HepG2 (cell line): ENCODE results near the gene OSGIN1. TPM values are rescaled to one million over a fixed set of nuclear protein-coding genes. Genes with fewer than 3 reads are reported as not detected.

ENCODE experiments used
- ASH2L ChIP-seq: fragments of 300-600, 200-600 bp; sonication (generic); IDR thresholded peaks from 2 replicates; pipeline ENCODE4 v1.7.0; 2017; ENCODE audit warnings: low read depth, mild to moderate bottlenecking, moderate library complexity, mixed read lengths, low read length; ENCODE audit not compliant: insufficient read length
- ATM ChIP-seq: fragments of 450-650 bp; IDR thresholded peaks from 2 replicates; pipeline ENCODE4 v1.7.1; 2017; ENCODE audit warnings: mild to moderate bottlenecking, borderline replicate concordance
- DR1 ChIP-seq: sonication (generic); formaldehyde crosslinking; IDR thresholded peaks from 2 replicates; pipeline ENCODE4 v1.8.0; 2021; ENCODE audit warnings: mild to moderate bottlenecking, missing genetic modification reagents, inconsistent platforms
- GFI1 ChIP-seq: sonication (generic); formaldehyde crosslinking; IDR thresholded peaks from 2 replicates; pipeline ENCODE4 v1.5.0; 2020; ENCODE audit warnings: missing genetic modification reagents, mild to moderate bottlenecking, borderline replicate concordance
- HIVEP1 ChIP-seq: sonication (generic); formaldehyde crosslinking; IDR thresholded peaks from 2 replicates; pipeline ENCODE4 v1.4.0; 2020; ENCODE audit warnings: mild to moderate bottlenecking, missing genetic modification reagents
- KMT2B ChIP-seq: IDR thresholded peaks from 2 replicates; pipeline ENCODE4 v1.6.1; 2016; ENCODE audit warnings: missing genetic modification reagents, missing compliant biosample characterization
- MAFK ChIP-seq, 2 experiments: IDR thresholded peaks in 1 of 2; conservative IDR thresholded peaks in 1 of 2; 2 replicates each; pipeline ENCODE4 v1.6.1; 2011; ENCODE audit warnings: improper control_type of control experiment in 2 of 2, low read length in 2 of 2
- SIX1 ChIP-seq: sonication (generic); formaldehyde crosslinking; IDR thresholded peaks from 2 replicates; pipeline ENCODE4 v1.4.0; 2020; ENCODE audit warnings: missing genetic modification reagents, borderline replicate concordance
- SP140L ChIP-seq: sonication (generic); formaldehyde crosslinking; IDR thresholded peaks from 2 replicates; pipeline ENCODE4 v1.4.0; 2020; ENCODE audit warnings: missing genetic modification reagents, borderline replicate concordance
- SRSF1 ChIP-seq: fragments of 200-400 bp; formaldehyde crosslinking; optimal IDR thresholded peaks from 2 replicates; pipeline ENCODE3; 2017; ENCODE audit warnings: mild to moderate bottlenecking, low read depth, low read length, moderate library complexity
- TBL1XR1 ChIP-seq: fragments of 150-350 bp; IDR thresholded peaks from 2 replicates; pipeline ENCODE4 v1.6.1; 2014; ENCODE audit warnings: borderline replicate concordance, low read length; ENCODE audit not compliant: partially characterized antibody
- TEAD3 ChIP-seq: optimal IDR thresholded peaks from 2 replicates; pipeline ENCODE3; 2016; ENCODE audit warnings: borderline replicate concordance
- TFAP4 ChIP-seq: sonication (generic); IDR thresholded peaks from 2 replicates; pipeline ENCODE4 v1.6.1; 2016; ENCODE audit warnings: low read depth, borderline replicate concordance
- ZFP1 ChIP-seq: IDR thresholded peaks from 2 replicates; pipeline ENCODE4 v1.6.1; 2016
- ZMYM3 ChIP-seq: sonication (generic); formaldehyde crosslinking; IDR thresholded peaks from 2 replicates; pipeline ENCODE4 v1.5.1; 2020; ENCODE audit warnings: mild to moderate bottlenecking, missing genetic modification reagents
- ZNF160 ChIP-seq: sonication (generic); formaldehyde crosslinking; IDR thresholded peaks from 2 replicates; pipeline ENCODE4 v1.8.0; 2022; ENCODE audit warnings: mild to moderate bottlenecking, inconsistent platforms, missing genetic modification reagents
- ZNF33A ChIP-seq: sonication (generic); formaldehyde crosslinking; IDR thresholded peaks from 2 replicates; pipeline ENCODE4 v1.5.1; 2020; ENCODE audit warnings: missing genetic modification reagents, mild to moderate bottlenecking, moderate library complexity, borderline replicate concordance
- ZNF616 ChIP-seq: sonication (generic); formaldehyde crosslinking; IDR thresholded peaks from 2 replicates; pipeline ENCODE4 v1.5.0; 2020; ENCODE audit warnings: low read depth, mild to moderate bottlenecking, missing genetic modification reagents
- ZNF629 ChIP-seq: sonication (generic); formaldehyde crosslinking; conservative IDR thresholded peaks from 2 replicates; pipeline ENCODE4 v1.5.0; 2020; ENCODE audit warnings: missing genetic modification reagents
- ZNF777 ChIP-seq: sonication (generic); formaldehyde crosslinking; IDR thresholded peaks from 2 replicates; pipeline ENCODE4 v1.4.0; 2020; ENCODE audit warnings: missing genetic modification reagents
- ZNF816 ChIP-seq: sonication (generic); formaldehyde crosslinking; IDR thresholded peaks from 2 replicates; pipeline ENCODE4 v1.8.0; 2022; ENCODE audit warnings: missing genetic modification reagents, mild to moderate bottlenecking, borderline replicate concordance
- polyA plus RNA-seq, 8 experiments: library from polyadenylated mRNA; depleted of rRNA in 3 of 8; stranded (reverse) in 7 of 8; unstranded in 1 of 8; fragments of >200 nt; fragmentation: Illumina TruSeq in 4 of 8; extraction: Trizol in 4 of 8; gene quantifications; 2 replicates each; pipeline versions ENCODE4 v1.2.1 to v1.2.3, GENCODE V29; 2011 to 2016; ENCODE audit warnings: low read depth in 4 of 8, missing spikeins in 1 of 8, mixed read lengths in 1 of 8; ENCODE audit not compliant: insufficient read depth in 1 of 8
- total RNA-seq, 5 experiments: library from RNA; depleted of rRNA; stranded (reverse); fragments of >200 nt; fragmentation: Illumina TruSeq; extraction: Trizol; gene quantifications; 2 replicates each; pipeline ENCODE4 v1.2.3, GENCODE V29; 2016; ENCODE audit warnings: low read depth in 1 of 5
- TF ChIP-seq, protein P1 (sequence below): sonication (generic); formaldehyde crosslinking; IDR thresholded peaks from 2 replicates; pipeline ENCODE4 v1.5.1; 2020; ENCODE audit warnings: mild to moderate bottlenecking, missing genetic modification reagents
- TF ChIP-seq, protein P2 (sequence below): sonication (generic); formaldehyde crosslinking; IDR thresholded peaks from 2 replicates; pipeline ENCODE4 v1.5.0; 2020; ENCODE audit warnings: missing genetic modification reagents
- TF ChIP-seq, protein P3 (sequence below): sonication (generic); formaldehyde crosslinking; IDR thresholded peaks from 2 replicates; pipeline ENCODE4 v1.4.0; 2020; ENCODE audit warnings: missing genetic modification reagents

OSGIN1 gene
- total and polyA plus RNA-seq, 2 of the 13 experiments (the other 11 are each of a cell fraction or from before 2014, with no cell fraction given): 20.5 to 27.1 TPM

- TF ChIP-seq, protein P1, sequence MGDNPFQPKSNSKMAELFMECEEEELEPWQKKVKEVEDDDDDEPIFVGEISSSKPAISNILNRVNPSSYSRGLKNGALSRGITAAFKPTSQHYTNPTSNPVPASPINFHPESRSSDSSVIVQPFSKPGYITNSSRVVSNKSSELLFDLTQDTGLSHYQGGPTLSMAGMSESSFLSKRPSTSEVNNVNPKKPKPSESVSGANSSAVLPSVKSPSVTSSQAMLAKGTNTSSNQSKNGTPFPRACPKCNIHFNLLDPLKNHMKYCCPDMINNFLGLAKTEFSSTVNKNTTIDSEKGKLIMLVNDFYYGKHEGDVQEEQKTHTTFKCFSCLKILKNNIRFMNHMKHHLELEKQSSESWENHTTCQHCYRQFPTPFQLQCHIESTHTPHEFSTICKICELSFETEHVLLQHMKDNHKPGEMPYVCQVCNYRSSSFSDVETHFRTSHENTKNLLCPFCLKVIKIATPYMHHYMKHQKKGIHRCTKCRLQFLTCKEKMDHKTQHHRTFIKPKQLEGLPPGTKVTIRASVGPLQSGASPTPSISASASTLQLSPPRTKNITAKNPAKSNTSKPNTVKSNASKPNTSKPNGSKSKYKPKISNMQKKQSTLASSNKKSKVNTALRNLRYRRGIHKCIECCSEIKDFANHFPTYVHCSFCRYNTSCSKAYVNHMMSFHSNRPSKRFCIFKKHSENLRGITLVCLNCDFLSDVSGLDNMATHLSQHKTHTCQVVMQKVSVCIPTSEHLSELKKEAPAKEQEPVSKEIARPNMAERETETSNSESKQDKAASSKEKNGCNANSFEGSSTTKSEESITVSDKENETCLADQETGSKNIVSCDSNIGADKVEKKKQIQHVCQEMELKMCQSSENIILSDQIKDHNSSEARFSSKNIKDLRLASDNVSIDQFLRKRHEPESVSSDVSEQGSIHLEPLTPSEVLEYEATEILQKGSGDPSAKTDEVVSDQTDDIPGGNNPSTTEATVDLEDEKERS (CRISPR knock-in tag): peak; percentile 86; the same call in 1 of the 2 replicates
- TF ChIP-seq KMT2B (CRISPR knock-in tag): peak; percentile 76; the same call in 1 of the 2 replicates
- TF ChIP-seq TEAD3: peak; percentile 96
- TF ChIP-seq ZNF33A (CRISPR knock-in tag): peak; percentile 69; the same call in 1 of the 2 replicates
- TF ChIP-seq GFI1 (CRISPR knock-in tag): peak; percentile 94
- TF ChIP-seq HIVEP1: peak; percentile 96
- peak; percentile 52 for TF ChIP-seq ASH2L
- TF ChIP-seq ZNF816 (CRISPR knock-in tag): peak; percentile 92; the same call in 1 of the 2 replicates
- peak; percentile 95; the same call in 1 of the 2 replicates for TF ChIP-seq SP140L (CRISPR knock-in tag)
- TF ChIP-seq ZFP1 (CRISPR knock-in tag): peak; percentile 98
- peak; percentile 100 for TF ChIP-seq TBL1XR1
- peak; percentile 61 for TF ChIP-seq ZNF629 (CRISPR knock-in tag)
- peak; percentile 86 for TF ChIP-seq SIX1 (CRISPR knock-in tag)
- no peak; the same call in 1 of the 2 replicates for TF ChIP-seq ZNF777
- TF ChIP-seq ZNF616 (CRISPR knock-in tag): no peak
- no peak for TF ChIP-seq SRSF1
- TF ChIP-seq ATM: peak; percentile 75; the same call in 1 of the 2 replicates
- TF ChIP-seq ZNF160 (CRISPR knock-in tag): peak; percentile 92
- peak; percentile 98 for TF ChIP-seq TFAP4
- TF ChIP-seq DR1 (CRISPR knock-in tag): no peak; the same call in 1 of the 2 replicates
- TF ChIP-seq, protein P2, sequence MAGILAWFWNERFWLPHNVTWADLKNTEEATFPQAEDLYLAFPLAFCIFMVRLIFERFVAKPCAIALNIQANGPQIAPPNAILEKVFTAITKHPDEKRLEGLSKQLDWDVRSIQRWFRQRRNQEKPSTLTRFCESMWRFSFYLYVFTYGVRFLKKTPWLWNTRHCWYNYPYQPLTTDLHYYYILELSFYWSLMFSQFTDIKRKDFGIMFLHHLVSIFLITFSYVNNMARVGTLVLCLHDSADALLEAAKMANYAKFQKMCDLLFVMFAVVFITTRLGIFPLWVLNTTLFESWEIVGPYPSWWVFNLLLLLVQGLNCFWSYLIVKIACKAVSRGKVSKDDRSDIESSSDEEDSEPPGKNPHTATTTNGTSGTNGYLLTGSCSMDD (CRISPR knock-in tag): no peak
- TF ChIP-seq, protein P3, sequence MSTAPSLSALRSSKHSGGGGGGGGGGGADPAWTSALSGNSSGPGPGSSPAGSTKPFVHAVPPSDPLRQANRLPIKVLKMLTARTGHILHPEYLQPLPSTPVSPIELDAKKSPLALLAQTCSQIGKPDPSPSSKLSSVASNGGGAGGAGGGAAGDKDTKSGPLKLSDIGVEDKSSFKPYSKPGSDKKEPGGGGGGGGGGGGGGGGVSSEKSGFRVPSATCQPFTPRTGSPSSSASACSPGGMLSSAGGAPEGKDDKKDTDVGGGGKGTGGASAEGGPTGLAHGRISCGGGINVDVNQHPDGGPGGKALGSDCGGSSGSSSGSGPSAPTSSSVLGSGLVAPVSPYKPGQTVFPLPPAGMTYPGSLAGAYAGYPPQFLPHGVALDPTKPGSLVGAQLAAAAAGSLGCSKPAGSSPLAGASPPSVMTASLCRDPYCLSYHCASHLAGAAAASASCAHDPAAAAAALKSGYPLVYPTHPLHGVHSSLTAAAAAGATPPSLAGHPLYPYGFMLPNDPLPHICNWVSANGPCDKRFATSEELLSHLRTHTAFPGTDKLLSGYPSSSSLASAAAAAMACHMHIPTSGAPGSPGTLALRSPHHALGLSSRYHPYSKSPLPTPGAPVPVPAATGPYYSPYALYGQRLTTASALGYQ (CRISPR knock-in tag): peak; percentile 100
- TF ChIP-seq MAFK (conservative IDR thresholded peaks at IDR 0.05 in 1 of 2, IDR thresholded peaks at IDR 0.05 in 1 of 2; ENCODE audit: low read length in 2 of 2): no peak
- peak; percentile 94 for TF ChIP-seq ZMYM3 (CRISPR knock-in tag)
These were observed 10.1 kb upstream of the OSGIN1 start (continued) for GRCh38 chr16:83942815-83943515.
